SW 1271 (cell line): ENCODE measurements around the gene PLXND1.
"Not testable (repeated sequence)": the region's sequence is repeated elsewhere in the genome, so short reads cannot be mapped to it uniquely, and the experiment has no call there.

ENCODE experiments used
- DNase-seq, 2 experiments: peaks; one replicate each; lab custom pipeline; 2025; lab: John Stamatoyannopoulos, UW

The PLXND1 gene

DNA sequence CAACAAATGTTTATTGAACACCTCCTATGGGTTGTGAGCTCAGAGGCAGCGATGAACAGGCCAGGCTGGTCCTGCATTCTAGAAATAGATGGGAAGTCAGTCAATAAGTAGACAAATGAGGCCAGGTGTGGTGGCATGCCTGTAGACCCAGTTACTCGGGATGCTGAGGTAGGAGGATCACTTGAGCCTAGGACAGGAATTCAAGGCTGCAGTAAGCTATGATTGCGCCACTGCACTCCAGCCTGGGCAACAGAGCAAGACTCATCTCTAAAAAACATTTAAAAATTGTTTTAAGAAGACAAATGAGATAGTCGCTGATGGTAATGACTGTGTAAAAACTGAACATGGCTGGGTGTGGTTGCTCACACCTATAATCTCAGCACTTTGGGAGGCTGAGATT is 82.4 kb downstream of the PLXND1 start:
- no peak for DNase-seq

DNA sequence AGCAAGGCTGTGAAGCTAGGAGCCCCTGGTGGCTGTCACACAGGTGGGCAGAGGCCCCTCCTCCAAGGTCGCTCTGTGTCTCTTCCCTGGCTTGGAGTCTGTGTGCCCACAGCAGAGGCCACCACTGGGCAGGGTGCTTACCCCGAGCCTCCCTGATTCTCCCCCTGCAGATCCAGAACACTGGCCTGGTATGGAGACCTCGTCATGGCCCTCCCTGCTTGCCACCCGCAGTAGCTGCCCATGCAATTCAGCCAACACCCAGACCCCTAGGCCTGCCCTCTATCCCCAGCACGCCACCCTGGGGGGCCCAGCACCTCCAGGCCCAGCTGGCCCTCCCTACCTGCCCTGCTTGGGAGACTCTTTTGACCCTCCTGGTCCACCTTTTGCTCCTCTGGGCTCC is 83.5 kb downstream of the PLXND1 start:
- DNase-seq: no peak

DNA sequence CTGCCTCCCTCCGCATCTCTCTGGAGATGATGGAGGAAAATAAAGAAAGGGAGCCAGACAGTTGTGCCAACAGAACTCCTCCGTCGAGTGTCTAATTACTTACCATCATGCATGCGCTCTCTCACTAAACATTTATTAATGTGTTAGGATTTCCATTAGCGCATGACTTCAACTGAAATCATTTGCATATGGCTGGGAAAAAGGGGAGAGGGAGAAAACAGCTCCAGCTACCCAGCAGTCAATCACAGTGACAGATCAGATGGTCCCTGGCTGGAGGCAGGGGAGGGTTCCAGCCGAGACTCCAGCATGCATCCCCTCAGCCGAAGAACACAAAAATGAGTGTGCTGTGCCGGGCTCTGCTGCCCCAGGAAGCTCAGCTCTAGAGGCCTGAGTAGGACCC is 84.9 kb downstream of the PLXND1 start:
- DNase-seq: no peak

DNA sequence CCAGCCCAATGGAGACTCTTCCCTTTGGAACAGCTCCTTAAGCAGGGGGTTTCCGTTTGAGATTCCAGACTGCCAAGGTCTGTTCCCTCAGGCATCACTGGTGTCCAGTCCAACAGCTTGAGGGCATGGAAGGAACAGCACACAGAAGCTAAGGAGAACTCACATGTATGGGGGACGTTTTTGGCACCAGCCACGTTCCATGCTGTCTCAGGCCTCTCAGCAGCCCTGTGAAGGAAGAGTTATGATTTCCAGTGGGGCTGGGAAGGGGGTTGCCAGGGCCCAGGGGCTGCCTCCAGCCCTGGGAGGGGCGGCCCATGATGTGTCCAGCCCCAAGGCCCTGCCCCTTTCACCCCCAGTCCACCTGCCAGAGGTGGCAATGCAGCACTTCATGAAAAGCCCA is 85.5 kb downstream of the PLXND1 start:
- DNase-seq: no peak

DNA sequence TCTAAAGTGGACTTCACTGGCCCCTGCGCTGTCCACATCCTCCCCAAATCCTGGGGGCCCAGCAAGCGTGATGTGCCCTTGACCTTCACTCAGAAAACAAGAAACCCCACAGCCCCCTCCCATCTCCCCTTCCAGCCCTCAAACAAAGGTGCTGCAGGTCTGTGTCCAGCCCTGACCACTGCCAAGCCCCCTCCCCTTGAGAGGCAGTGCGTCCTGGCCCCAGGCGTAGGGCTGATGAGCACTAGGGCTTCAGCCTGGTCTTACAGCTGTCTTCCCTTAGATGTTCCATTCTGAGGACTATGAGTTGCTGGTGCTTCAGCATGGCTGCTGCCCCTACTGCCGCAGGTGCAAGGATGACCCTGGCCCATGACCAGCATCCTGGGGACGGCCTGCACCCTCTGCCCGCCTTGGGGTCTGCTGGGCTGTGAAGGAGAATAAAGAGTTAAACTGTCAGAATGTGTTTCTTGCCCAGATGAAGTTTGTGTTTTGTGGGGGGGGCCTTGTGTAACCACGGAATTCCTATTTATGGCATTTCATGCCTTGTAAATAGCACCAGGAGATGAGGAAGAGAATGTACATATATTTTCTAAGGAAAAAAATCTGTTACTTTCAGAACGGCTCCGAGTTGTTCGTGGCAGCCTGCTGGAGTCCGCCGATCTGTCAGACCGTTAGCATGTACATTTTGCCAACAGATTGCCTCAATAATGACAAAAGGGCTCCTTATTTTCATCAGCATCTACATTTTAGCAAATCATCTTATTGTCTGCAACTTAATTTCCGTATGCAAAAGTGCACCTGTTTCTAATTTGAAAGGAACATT is 86.4 kb downstream of the PLXND1 start:
- DNase-seq: no peak

DNA sequence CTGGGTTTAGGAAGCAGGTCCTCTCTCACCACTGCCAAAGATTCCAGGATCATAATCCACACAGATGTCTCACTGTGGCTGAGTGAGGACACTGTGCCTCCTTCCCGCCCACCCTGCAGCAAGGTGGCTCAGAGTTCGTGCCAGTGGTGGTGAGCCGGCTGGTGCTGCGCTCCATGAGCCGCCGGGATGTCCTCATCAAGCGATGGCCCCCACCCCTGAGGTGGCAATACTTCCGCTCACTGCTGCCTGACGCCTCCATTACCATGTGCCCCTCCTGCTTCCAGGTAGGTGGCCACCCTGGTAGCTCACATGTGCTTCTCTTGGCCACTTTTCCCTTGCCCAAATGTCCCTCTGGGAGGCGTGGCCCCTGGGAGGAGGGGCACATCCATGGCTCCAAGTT is 87.0 kb downstream of the PLXND1 start:
- DNase-seq: no peak

DNA sequence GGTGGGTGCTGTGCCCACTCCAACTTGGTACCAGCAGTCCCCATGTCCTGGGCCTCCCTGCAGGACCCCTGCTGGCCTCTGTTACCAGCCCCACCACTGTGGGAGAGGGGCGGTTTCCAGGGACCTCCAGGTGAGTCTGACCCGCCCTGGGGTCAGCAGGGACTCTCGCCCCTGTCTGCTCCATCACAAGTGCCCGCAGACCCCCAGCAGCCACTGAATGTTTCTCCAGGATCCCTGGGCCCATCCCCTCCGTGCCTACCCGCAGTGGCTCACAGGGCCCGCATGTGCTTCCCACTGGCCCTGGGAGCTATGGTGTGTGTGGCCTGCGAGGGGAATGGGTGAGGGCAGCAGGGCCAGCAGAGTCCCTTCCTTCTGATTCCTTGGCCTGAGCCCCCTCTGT is 87.9 kb downstream of the PLXND1 start:
- DNase-seq: no peak

DNA sequence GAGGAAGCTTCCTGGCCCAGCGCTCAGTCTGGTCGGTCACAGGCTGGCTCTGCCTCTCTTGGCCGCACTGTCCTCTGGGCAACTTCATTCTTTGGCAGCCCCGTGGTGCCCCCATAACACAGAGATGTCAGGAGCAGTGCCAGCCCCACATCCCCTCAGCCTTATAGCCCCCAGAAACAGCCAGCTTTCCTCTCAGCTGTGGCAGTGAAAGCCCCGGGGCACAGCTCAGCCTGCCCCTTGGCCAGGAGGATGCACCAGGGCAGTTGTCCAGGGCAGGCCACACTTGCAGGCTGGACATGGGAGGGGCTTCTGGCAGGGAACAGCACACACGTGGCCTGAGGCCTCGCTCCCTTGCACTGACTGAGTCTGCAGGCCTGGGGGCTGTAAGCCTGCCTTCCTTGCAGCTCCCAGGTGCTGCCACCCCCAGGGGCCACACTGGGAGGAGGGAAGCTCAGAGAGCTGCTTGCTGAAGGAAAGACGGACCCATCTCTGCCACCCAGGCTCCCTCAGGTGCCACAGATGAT is 88.4 kb downstream of the PLXND1 start:
- DNase-seq: no peak

DNA sequence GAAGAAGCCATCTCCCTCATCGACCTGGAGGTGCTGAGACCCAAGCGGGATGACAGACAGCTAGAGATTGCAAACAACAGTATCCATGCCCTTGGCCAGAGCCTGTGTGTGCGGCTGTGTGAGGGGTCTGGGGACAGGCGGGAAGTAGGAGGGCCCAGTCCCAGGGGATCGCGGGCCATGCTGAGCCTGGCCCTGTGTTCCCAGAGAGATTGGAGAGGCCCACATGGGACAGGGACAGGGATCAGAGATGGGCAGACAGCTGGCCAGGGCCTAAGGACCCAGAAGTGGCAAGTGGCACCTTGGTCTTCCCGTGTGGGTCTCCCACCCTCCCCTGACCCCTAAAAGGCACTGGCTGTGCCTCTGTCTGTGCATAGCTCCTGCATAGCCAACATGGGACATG is 89.0 kb downstream of the PLXND1 start:
- no peak for DNase-seq

DNA sequence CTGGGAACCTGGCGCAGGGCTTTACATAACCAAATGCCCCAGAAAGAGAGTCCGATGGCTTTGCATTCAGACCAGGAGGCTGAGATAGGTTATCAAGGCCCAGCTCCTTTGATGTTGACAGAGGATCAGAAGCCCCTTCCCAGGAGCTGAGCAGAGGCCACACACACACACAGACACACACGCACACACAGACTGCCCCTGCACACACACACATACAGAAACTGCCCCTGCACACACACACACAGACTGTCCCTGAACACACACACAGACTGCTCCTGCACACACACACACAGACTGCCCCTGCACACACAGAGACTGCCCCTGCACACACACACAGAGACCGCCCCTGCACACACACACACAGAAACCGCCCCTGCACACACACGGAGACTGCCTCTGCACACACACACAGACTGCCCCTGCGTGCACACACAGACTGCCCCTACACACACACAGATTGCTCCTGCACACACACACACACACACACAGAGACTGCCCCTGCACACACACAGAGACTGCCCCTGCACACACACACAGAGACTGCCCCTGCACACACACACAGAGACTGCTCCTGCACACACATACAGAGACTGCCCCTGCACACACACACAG is 90.5 kb downstream of the PLXND1 start:
- not testable (repeated sequence) for DNase-seq

DNA sequence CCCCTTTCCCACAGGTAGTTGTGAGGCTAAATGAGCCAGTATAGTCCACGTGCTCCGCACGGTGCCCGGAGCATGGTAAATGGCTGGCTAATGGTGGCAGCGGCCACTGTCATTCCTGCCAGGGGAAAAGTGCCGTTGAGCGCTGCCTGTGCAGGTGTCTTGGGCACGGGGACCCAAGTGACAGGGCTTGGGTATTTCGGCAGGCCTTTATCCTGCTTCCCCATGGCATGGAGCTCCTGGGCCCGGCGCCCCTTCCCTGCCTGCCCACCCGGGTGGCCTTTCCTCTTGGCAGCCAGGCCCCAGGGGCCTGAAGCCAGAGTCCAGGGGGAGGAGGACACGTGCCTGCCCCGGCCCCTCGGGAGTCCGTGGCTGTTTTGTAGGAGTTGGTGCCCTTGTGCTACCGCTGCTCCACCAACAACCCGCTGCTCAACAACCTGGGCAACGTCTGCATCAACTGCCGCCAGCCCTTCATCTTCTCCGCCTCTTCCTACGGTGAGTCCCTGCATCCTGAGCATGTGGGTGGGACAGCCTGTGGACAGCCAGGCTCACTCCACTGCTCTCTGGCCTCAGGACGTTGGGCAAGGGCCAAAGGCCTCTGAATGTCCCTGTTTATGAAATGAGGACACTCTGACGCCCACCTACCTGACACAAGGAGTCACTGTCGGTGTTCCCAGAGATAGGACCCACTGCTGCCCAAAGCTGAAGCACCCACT is 91.2 kb downstream of the PLXND1 start:
- DNase-seq: not testable (repeated sequence)

DNA sequence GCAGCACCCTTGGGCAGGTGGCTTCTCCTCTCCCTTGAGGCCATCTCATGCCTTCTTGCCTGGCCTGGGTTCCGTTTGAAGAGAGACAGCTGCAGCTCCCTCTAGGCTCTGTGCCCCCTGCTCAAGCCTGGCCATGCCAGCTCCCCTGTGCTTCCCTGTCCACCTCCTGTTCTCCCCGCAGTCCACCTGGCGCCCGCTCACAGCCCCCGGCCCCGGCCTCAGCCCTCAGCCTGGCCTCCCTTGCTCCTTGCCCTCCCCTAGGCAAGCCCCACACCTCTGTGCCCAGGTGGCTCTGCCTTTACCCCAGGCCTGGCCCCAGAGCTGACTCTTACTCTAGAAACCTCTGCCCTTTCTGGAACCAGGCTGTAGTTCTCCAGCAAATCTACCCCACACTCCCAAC is 91.9 kb downstream of the PLXND1 start:
- DNase-seq: no peak

DNA sequence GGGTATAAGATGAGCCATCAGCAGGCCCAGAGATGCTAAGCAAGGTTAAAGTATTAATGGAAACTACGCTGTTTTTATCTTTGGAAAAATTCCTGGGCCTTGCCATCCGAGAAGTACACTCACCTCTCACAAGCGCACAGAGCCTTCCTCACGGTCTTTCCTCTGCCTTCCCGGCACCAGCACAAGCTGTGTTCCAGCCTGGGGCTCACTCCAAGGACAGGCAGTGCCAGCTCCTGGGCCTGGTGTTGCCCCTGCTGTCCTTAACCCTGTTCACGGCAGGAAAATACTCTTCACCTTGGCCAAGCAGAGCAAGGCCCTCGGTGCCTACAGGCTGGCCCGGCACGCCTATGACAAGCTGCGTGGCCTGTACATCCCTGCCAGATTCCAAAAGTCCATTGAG is 92.4 kb downstream of the PLXND1 start:
- DNase-seq: no peak

DNA sequence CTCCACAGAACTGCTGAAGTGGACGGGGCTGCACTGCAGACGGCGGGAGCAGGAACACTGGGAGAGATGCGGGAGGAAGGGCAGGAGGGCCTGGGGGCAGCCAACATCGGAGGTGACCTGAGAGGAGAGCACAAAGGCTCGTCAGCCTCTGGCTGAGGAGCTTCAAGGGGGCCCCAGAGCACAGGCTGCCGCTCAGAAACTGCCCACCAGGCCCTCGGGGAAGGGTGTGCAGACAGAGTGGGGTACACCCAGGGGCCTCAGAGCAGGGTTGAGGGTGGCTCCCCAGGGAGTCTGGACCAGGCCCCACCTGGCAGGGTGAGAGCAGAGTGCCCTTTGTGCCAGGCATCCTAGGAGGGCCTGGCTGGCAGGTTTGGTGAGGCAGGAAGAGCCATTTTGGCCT is 92.8 kb downstream of the PLXND1 start:
- DNase-seq: no peak

DNA sequence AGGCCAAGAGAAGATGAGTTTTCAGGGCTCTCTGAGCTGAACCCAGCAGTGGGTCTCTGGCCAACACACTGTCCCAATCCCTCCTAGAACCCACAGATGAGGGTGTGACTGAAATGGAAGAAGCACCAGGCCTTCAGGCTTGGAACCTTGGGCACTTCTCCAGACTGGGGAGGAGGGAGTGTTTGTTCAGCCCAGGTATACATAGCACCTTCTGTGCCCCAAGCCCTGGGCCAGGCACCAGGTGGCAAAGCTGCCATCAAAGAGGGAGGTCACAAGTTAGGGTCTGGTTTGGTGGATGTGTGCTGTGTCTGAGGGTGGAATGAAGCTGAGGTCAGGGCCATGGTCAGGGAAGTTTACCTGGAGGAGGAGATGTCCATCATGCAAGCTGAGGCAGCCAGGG is 93.9 kb downstream of the PLXND1 start:
- no peak for DNase-seq

DNA sequence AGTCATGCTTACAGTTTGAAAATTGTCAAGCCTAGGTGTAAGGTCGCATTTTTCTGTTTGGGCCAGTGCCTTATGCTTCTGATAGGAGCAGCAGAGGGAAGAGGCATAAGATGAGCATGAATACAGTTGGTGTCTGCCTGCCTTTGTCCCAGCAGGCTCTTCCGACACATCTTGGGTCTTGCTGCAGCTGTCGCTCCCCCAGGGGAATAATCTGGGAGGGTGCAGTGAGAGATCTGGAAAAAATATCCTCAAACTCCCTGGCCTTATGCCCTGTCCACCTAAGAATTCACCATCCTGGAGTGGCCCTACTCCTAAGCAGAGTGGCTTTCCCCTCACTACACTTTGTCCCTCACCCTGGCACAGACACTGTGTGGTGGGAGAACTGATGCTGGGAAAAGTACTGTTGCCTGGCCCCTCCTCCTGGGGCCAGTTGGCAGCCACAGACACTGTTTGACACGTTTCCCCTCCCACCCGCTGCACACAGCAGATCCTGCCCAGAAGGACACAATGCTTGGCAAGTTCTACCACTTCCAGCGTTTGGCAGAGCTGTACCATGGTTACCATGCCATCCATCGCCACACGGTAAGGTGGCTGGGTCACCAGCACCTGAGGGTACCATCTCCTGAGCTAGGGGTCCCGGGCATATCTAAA is 99.2 kb downstream of the PLXND1 start:
- DNase-seq: no peak

DNA sequence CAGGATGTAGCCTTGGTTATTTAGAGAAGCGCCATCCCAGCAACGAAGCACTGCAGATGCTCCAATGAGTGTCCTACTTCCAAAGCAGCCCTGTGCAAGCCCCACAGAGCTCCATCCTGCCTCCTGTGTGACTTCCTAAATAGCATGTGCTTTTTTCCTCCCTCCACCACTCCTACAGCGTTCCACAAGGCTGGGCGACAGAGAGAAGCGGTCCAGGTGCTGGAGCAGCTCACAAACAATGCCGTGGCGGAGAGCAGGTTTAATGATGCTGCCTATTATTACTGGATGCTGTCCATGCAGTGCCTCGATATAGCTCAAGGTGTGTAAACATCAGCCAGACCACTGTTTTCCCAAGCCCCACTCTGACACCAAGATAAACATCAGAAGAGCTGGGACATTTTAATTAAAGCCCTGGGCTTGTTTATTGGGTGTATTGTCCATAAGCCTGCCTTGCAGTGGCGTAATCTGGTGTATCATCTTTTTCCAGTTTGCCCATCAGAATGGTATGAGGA is 100.2 kb downstream of the PLXND1 start:
- no peak for DNase-seq

DNA sequence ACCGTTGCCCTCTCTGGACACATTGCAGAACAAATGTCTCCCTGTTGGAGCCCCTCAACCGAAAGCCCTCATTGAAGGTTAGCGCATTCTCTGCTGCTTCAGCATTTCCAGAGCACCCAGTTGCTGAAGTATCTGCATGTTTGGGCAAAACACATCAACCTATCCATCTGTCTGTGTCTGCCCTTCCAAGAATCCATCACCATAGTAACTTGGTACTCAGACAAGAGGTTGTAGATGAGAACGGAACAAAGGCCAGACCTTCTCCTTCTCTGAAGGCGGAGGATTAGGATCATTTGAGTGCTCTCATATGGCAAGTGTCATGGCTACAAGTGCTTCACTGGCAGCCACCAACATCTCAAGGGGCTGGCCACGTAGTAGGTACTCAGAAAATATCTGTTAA is 101.1 kb downstream of the PLXND1 start:
- no peak for DNase-seq
